Osteoblast (primary cell): Measurements from ENCODE around the gene HNRNPM. TPM values are rescaled to one million over a fixed set of nuclear protein-coding genes. Genes with fewer than 3 reads are reported as not detected.

Experiments used
- DNase-seq: peaks from one replicate; pipeline ENCODE4 v3.0.0; 2011; ENCODE audit warnings: low spot score, mixed read lengths; ENCODE audit not compliant: insufficient read length; ENCODE audit errors: missing footprints
- H2AFZ ChIP-seq: 2 replicates; pipeline ENCODE4 v1.6.0; 2011; ENCODE audit warnings: mild to moderate bottlenecking, low read length
- H3K27ac ChIP-seq: 2 replicates; pipeline ENCODE4 v1.5.1; 2011; ENCODE audit warnings: mild to moderate bottlenecking, low read depth, low read length, moderate library complexity
- H3K27me3 ChIP-seq: 2 replicates; pipeline ENCODE4 v1.6.0; 2012; ENCODE audit warnings: mild to moderate bottlenecking, control low read depth, inconsistent platforms, low read length, moderate library complexity; ENCODE audit not compliant: insufficient read depth
- H3K36me3 ChIP-seq: 2 replicates; pipeline ENCODE4 v1.5.1; 2011; ENCODE audit warnings: mild to moderate bottlenecking, low read length, control low read depth, moderate library complexity; ENCODE audit not compliant: insufficient read depth
- H3K4me1 ChIP-seq: 2 replicates; pipeline ENCODE4 v1.5.1; 2011; ENCODE audit warnings: mild to moderate bottlenecking, low read length, control low read depth, moderate library complexity; ENCODE audit not compliant: insufficient read depth
- H3K4me2 ChIP-seq: 2 replicates; pipeline ENCODE4 v1.6.0; 2011; ENCODE audit warnings: mild to moderate bottlenecking, low read length; ENCODE audit not compliant: insufficient read depth
- H3K4me3 ChIP-seq: fragments of 200-600 bp; sonication (generic); 3 replicates; pipeline ENCODE4 v1.5.1; 2012; ENCODE audit warnings: mild to moderate bottlenecking, low read length, inconsistent platforms; ENCODE audit not compliant: insufficient read depth
- H3K79me2 ChIP-seq: 2 replicates; pipeline ENCODE4 v1.6.0; 2012; ENCODE audit warnings: mild to moderate bottlenecking, low read length, control low read depth, inconsistent platforms; ENCODE audit not compliant: insufficient read depth
- H3K9me3 ChIP-seq: 2 replicates; pipeline ENCODE4 v1.5.1; 2011; ENCODE audit warnings: low read depth, low read length, control low read depth
- H4K20me1 ChIP-seq: 2 replicates; pipeline ENCODE4 v1.6.0; 2012; ENCODE audit warnings: mild to moderate bottlenecking, low read length, control low read depth; ENCODE audit not compliant: insufficient read depth
- CTCF ChIP-seq: IDR thresholded peaks from 2 replicates; pipeline ENCODE4 v1.5.1; 2011; ENCODE audit warnings: mild to moderate bottlenecking, low read depth, low read length, moderate library complexity; ENCODE audit errors: extremely low read depth
- total RNA-seq: library from RNA; depleted of rRNA; stranded (reverse); fragments of >200 nt; gene quantifications from 2 replicates; pipeline ENCODE4 v1.2.3, GENCODE V29; 2012

HNRNPM gene
- total RNA-seq, 1 donor: 39.4 TPM

GRCh38 chr19:8468761-8469373 is 24.1 kb downstream of the HNRNPM start:
- no peak for DNase-seq
- H3K4me1 ChIP-seq: peaks cover 5% of the 10 kb centered on the region
- no peaks in the 10 kb centered on the region for H3K27me3 ChIP-seq
- no peak overlapping the region for H3K4me2 ChIP-seq
- TF ChIP-seq CTCF: no peak
- H3K36me3 ChIP-seq: peaks cover 88% of the 10 kb centered on the region
- H3K79me2 ChIP-seq: peaks cover 75% of the 10 kb centered on the region
- H4K20me1 ChIP-seq: peaks cover 27% of the 10 kb centered on the region
- H3K4me3 ChIP-seq: no peak overlapping the region
- no peaks in the 10 kb centered on the region for H3K9me3 ChIP-seq
- H2AFZ ChIP-seq: no peak overlapping the region
- no peak overlapping the region for H3K27ac ChIP-seq

GRCh38 chr19:8469613-8470368 is 25.0 kb downstream of the HNRNPM start:
- Histone ChIP-seq H3K79me2 (peaks cover 71% of the 10 kb centered on the region), H2AFZ (no peak overlapping the region), H3K4me1 (peaks cover 5% of the 10 kb centered on the region), H4K20me1 (peaks cover 25% of the 10 kb centered on the region), H3K4me2 (no peak overlapping the region), H3K4me3 (no peak overlapping the region), H3K27ac (no peak overlapping the region), H3K9me3 (no peaks in the 10 kb centered on the region), H3K36me3 (peaks cover 88% of the 10 kb centered on the region), H3K27me3 (no peaks in the 10 kb centered on the region)
- no peak for DNase-seq
- TF ChIP-seq CTCF: no peak

- Histone ChIP-seq H3K4me2 (no peak overlapping the region), H3K4me1 (no peaks in the 10 kb centered on the region), H2AFZ (no peak overlapping the region), H3K79me2 (peaks cover 79% of the 10 kb centered on the region), H3K9me3 (no peaks in the 10 kb centered on the region), H3K36me3 (peaks cover 86% of the 10 kb centered on the region), H3K27ac (no peak overlapping the region), H4K20me1 (peaks cover 38% of the 10 kb centered on the region), H3K4me3 (no peak overlapping the region), H3K27me3 (no peaks in the 10 kb centered on the region)
- no peak for TF ChIP-seq CTCF
- DNase-seq: no peak
These were observed 29.1 kb downstream of the HNRNPM start for GRCh38 chr19:8473648-8474476.

- Histone ChIP-seq H3K9me3 (no peaks in the 10 kb centered on the region), H3K4me2 (no peak overlapping the region), H4K20me1 (peaks cover 28% of the 10 kb centered on the region), H3K27ac (no peak overlapping the region), H2AFZ (no peak overlapping the region), H3K27me3 (no peaks in the 10 kb centered on the region), H3K4me1 (no peaks in the 10 kb centered on the region), H3K4me3 (no peak overlapping the region), H3K79me2 (peaks cover 76% of the 10 kb centered on the region), H3K36me3 (peaks cover 79% of the 10 kb centered on the region)
- DNase-seq: no peak
- no peak for TF ChIP-seq CTCF
These were observed 30.2 kb downstream of the HNRNPM start for GRCh38 chr19:8475005-8475404.
